HEK293 (cell line): Measurements from ENCODE around the gene SLC10A2.

Experiments
- CTCF ChIA-PET: fragments of 350-600 bp; formaldehyde crosslinking; extraction: SDS; loops from one replicate; lab custom pipeline; 2021; ENCODE audit warnings: antibody characterized with exemption; lab: Yijun Ruan, JAX
- POLR2A ChIA-PET: fragments of 300-600 bp; formaldehyde crosslinking; extraction: SDS; loops from one replicate; lab custom pipeline; 2020; ENCODE audit warnings: antibody characterized with exemption, inconsistent platforms; lab: Yijun Ruan, JAX
- H3K27ac ChIP-seq: fragments of 200-500 bp; sonication (Bioruptor generic); 2 replicates; pipeline ENCODE4 v1.5.1; 2014; ENCODE audit warnings: low read depth, low read length, control low read depth, inconsistent platforms; ENCODE audit errors: extremely low read depth
- H3K36me3 ChIP-seq, 2 experiments: fragments of 200-500 bp in 1 of 2; sonication (Bioruptor generic) in 1 of 2; 1 replicate in 1 of 2; 2 replicates in 1 of 2; pipeline ENCODE4 v1.5.1; 2014 to 2017; ENCODE audit warnings: inconsistent platforms in 2 of 2, low read length in 2 of 2; ENCODE audit not compliant: control insufficient read depth in 2 of 2, insufficient read depth in 1 of 2
- H3K4me1 ChIP-seq: fragments of 200-500 bp; sonication (Bioruptor generic); 2 replicates; pipeline ENCODE4 v1.5.1; 2014; ENCODE audit warnings: mild to moderate bottlenecking, low read length, inconsistent platforms; ENCODE audit not compliant: control insufficient read depth, insufficient read depth
- H3K4me3 ChIP-seq: 2 replicates; pipeline ENCODE4 v1.5.1; 2011; ENCODE audit warnings: low read depth, mild to moderate bottlenecking, control low read depth, low read length, moderate library complexity
- H3K9me3 ChIP-seq: fragments of 200-500 bp; sonication (Bioruptor generic); 2 replicates; pipeline ENCODE4 v1.5.1; 2014; ENCODE audit warnings: low read depth, low read length, inconsistent platforms; ENCODE audit not compliant: control insufficient read depth, insufficient read depth
- HOXC10 ChIP-seq: sonication (generic); formaldehyde crosslinking; IDR thresholded peaks from 2 replicates; pipeline ENCODE4 v1.8.1; 2023; ENCODE audit warnings: mild to moderate bottlenecking, missing genetic modification reagents
- KLF17 ChIP-seq: fragments of 450-650 bp; formaldehyde crosslinking; IDR thresholded peaks from 2 replicates; pipeline ENCODE4 v1.5.1; 2016; ENCODE audit warnings: missing biosample characterization, missing genetic modification characterization
- PBX3 ChIP-seq: sonication (generic); formaldehyde crosslinking; IDR thresholded peaks from 2 replicates; pipeline ENCODE4 v1.8.1; 2022; ENCODE audit warnings: mild to moderate bottlenecking, moderate library complexity, missing genetic modification reagents
- SP3 ChIP-seq: fragments of 450-650 bp; formaldehyde crosslinking; IDR thresholded peaks from 2 replicates; pipeline ENCODE4 v1.5.1; 2016; ENCODE audit warnings: missing biosample characterization, missing genetic modification characterization
- ZBTB26 ChIP-seq: fragments of 450-650 bp; formaldehyde crosslinking; optimal IDR thresholded peaks from 2 replicates; pipeline ENCODE3; 2016; ENCODE audit warnings: missing biosample characterization, mild to moderate bottlenecking, missing genetic modification characterization
- ZNF121 ChIP-seq: fragments of 450-650 bp; formaldehyde crosslinking; IDR thresholded peaks from 2 replicates; pipeline ENCODE4 v1.5.1; 2016; ENCODE audit warnings: missing biosample characterization, missing genetic modification characterization
- ZNF239 ChIP-seq: fragments of 450-650 bp; formaldehyde crosslinking; IDR thresholded peaks from 2 replicates; pipeline ENCODE4 v1.5.1; 2016; ENCODE audit warnings: missing biosample characterization, missing genetic modification characterization
- ZNF292 ChIP-seq: fragments of 450-650 bp; formaldehyde crosslinking; IDR thresholded peaks from 2 replicates; pipeline ENCODE4 v1.5.1; 2016; ENCODE audit warnings: low read depth, missing biosample characterization, missing genetic modification characterization, borderline replicate concordance
- ZNF366 ChIP-seq: fragments of 450-650 bp; formaldehyde crosslinking; conservative IDR thresholded peaks from 2 replicates; pipeline ENCODE4 v1.5.1; 2016; ENCODE audit warnings: missing biosample characterization, missing genetic modification characterization
- ZNF394 ChIP-seq: fragments of 450-650 bp; formaldehyde crosslinking; IDR thresholded peaks from 2 replicates; pipeline ENCODE4 v1.5.1; 2016; ENCODE audit warnings: missing biosample characterization, missing genetic modification characterization, mild to moderate bottlenecking, moderate library complexity, borderline replicate concordance
- ZNF518A ChIP-seq: fragments of 450-650 bp; formaldehyde crosslinking; conservative IDR thresholded peaks from 2 replicates; pipeline ENCODE4 v1.5.1; 2016; ENCODE audit warnings: low read depth, missing biosample characterization, missing genetic modification characterization
- ZNF549 ChIP-seq: fragments of 450-650 bp; IDR thresholded peaks from 2 replicates; pipeline ENCODE4 v1.5.1; 2018; ENCODE audit warnings: missing biosample characterization, missing genetic modification characterization, mild to moderate bottlenecking, inconsistent platforms, moderate library complexity
- ZNF677 ChIP-seq: fragments of 450-650 bp; IDR thresholded peaks from 2 replicates; pipeline ENCODE4 v1.5.0; 2018; ENCODE audit warnings: missing biosample characterization, mild to moderate bottlenecking, missing genetic modification characterization, moderate library complexity
- ZNF76 ChIP-seq: fragments of 450-650 bp; formaldehyde crosslinking; IDR thresholded peaks from 2 replicates; pipeline ENCODE4; 2016; ENCODE audit warnings: low read depth, missing biosample characterization, missing genetic modification characterization, borderline replicate concordance

The SLC10A2 gene

GRCh38 chr13:103040006-103040405 is 26.2 kb downstream of the SLC10A2 start:
- H3K4me1 ChIP-seq, result no peaks in the 10 kb centered on the region

More at GRCh38 chr13:103040006-103040405, 26.2 kb downstream of the SLC10A2 start:
- Histone ChIP-seq H3K27ac (no peak overlapping the region), H3K36me3 (no peaks in the 10 kb centered on the region), H3K9me3 (no peaks in the 10 kb centered on the region), H3K4me3 (no peak overlapping the region)
- no peak for TF ChIP-seq ZNF394 (tag by site-specific recombination)
- no peak for TF ChIP-seq ZNF677 (tag by site-specific recombination)
- TF ChIP-seq ZNF76, result no peak
- TF ChIP-seq ZNF292 (tag by site-specific recombination), result no peak
- TF ChIP-seq KLF17 (tag by site-specific recombination), result no peak
- no peak for TF ChIP-seq ZBTB26 (tag by site-specific recombination)
- no peak for TF ChIP-seq ZNF239 (tag by site-specific recombination)
- TF ChIP-seq ZNF121 (tag by site-specific recombination), result no peak
- no peak for TF ChIP-seq ZNF366 (tag by site-specific recombination)
- no peak for TF ChIP-seq PBX3 (CRISPR knock-in tag)
- no peak for TF ChIP-seq HOXC10 (CRISPR knock-in tag)
- TF ChIP-seq SP3, result no peak
- no peak for TF ChIP-seq ZNF549 (tag by site-specific recombination)
- no peak for TF ChIP-seq ZNF518A (tag by site-specific recombination)
- POLR2A ChIA-PET, result no interaction called here
- CTCF ChIA-PET, result no interaction called here
